HL-60 (cell line): Measurements from ENCODE around the gene IL11RA.

Source experiments
- DNase-seq, 2 experiments: peaks; one replicate each; pipeline ENCODE4 v3.0.0-alpha.2; 2010 to 2020; ENCODE audit warnings: low read depth in 1 of 2, low spot score in 1 of 2
- H3K27ac ChIP-seq: fragments of 250-450 bp; sonication (Bioruptor Pico); replicated peaks from 2 replicates; pipeline ENCODE4 v1.5.1; 2020; ENCODE audit warnings: mild to moderate bottlenecking, moderate library complexity
- H3K27me3 ChIP-seq: fragments of 250-450 bp; sonication (Bioruptor Pico); 2 replicates; pipeline ENCODE4 v1.5.1; 2021; ENCODE audit warnings: mild to moderate bottlenecking, moderate library complexity; ENCODE audit not compliant: insufficient read depth, poor library complexity, severe bottlenecking
- H3K4me3 ChIP-seq: replicated peaks from 2 replicates; pipeline ENCODE4 v1.5.1; 2011; ENCODE audit warnings: mild to moderate bottlenecking, control low read depth, low read length; ENCODE audit not compliant: insufficient read depth
- GABPA ChIP-seq: IDR thresholded peaks from 2 replicates; pipeline ENCODE4 v1.6.1; 2012; ENCODE audit warnings: low read depth
- POLR2AphosphoS5 ChIP-seq: IDR thresholded peaks from 2 replicates; pipeline ENCODE4 v1.6.1; 2012; ENCODE audit warnings: low read depth
- SPI1 ChIP-seq: IDR thresholded peaks from 2 replicates; pipeline ENCODE4 v1.6.1; 2012; ENCODE audit warnings: low read depth, mild to moderate bottlenecking, borderline replicate concordance
- TF ChIP-seq, protein P1 (sequence below): IDR thresholded peaks from one replicate; pipeline ENCODE4 v1.5.1; 2011; ENCODE audit warnings: low read length, control low read depth, inconsistent platforms; ENCODE audit not compliant: insufficient read depth
- TF ChIP-seq, protein P2 (sequence below): IDR thresholded peaks from 2 replicates; pipeline ENCODE4 v1.6.1; 2012; ENCODE audit warnings: low read depth; ENCODE audit not compliant: insufficient replicate concordance

Gene IL11RA

DNA sequence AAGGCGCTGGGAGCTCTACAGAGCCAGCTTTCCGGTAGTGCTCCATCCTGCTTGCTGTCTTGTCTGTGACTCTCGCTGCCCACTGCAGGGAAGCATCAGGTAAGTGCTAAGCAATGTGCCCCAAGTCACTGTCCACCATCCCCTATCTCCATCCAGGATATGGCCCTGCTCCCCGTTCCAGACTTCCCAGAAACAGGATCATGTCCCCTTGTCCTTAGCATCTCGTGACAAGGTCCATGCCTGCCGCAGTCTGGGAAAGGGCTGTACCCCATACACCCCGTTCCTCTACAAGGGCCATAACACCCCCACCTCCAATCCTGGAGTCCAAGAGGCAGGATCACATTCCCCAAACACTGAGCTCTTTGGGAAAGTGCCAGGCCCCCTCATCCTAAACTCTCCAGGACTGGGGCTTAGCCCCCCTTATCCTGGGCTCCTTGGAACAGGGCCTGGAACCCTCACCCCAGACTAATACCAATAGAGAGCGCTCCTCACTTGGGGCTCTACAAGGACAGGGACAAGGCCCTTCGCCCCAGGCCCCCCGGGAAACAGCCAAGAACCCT lies 40.7 kb upstream of the IL11RA start:
- H3K27ac ChIP-seq: peak overlapping the region; percentile 82
- H3K4me3 ChIP-seq: peak overlapping the region; percentile 62
- DNase-seq: no peak
- TF ChIP-seq GABPA (no peak), POLR2AphosphoS5 (no peak), SPI1 (no peak)
- TF ChIP-seq, protein P1, sequence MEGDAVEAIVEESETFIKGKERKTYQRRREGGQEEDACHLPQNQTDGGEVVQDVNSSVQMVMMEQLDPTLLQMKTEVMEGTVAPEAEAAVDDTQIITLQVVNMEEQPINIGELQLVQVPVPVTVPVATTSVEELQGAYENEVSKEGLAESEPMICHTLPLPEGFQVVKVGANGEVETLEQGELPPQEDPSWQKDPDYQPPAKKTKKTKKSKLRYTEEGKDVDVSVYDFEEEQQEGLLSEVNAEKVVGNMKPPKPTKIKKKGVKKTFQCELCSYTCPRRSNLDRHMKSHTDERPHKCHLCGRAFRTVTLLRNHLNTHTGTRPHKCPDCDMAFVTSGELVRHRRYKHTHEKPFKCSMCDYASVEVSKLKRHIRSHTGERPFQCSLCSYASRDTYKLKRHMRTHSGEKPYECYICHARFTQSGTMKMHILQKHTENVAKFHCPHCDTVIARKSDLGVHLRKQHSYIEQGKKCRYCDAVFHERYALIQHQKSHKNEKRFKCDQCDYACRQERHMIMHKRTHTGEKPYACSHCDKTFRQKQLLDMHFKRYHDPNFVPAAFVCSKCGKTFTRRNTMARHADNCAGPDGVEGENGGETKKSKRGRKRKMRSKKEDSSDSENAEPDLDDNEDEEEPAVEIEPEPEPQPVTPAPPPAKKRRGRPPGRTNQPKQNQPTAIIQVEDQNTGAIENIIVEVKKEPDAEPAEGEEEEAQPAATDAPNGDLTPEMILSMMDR: no peak
- TF ChIP-seq, protein P2, sequence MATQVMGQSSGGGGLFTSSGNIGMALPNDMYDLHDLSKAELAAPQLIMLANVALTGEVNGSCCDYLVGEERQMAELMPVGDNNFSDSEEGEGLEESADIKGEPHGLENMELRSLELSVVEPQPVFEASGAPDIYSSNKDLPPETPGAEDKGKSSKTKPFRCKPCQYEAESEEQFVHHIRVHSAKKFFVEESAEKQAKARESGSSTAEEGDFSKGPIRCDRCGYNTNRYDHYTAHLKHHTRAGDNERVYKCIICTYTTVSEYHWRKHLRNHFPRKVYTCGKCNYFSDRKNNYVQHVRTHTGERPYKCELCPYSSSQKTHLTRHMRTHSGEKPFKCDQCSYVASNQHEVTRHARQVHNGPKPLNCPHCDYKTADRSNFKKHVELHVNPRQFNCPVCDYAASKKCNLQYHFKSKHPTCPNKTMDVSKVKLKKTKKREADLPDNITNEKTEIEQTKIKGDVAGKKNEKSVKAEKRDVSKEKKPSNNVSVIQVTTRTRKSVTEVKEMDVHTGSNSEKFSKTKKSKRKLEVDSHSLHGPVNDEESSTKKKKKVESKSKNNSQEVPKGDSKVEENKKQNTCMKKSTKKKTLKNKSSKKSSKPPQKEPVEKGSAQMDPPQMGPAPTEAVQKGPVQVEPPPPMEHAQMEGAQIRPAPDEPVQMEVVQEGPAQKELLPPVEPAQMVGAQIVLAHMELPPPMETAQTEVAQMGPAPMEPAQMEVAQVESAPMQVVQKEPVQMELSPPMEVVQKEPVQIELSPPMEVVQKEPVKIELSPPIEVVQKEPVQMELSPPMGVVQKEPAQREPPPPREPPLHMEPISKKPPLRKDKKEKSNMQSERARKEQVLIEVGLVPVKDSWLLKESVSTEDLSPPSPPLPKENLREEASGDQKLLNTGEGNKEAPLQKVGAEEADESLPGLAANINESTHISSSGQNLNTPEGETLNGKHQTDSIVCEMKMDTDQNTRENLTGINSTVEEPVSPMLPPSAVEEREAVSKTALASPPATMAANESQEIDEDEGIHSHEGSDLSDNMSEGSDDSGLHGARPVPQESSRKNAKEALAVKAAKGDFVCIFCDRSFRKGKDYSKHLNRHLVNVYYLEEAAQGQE: no peak
- no peaks in the 10 kb centered on the region for H3K27me3 ChIP-seq

DNA sequence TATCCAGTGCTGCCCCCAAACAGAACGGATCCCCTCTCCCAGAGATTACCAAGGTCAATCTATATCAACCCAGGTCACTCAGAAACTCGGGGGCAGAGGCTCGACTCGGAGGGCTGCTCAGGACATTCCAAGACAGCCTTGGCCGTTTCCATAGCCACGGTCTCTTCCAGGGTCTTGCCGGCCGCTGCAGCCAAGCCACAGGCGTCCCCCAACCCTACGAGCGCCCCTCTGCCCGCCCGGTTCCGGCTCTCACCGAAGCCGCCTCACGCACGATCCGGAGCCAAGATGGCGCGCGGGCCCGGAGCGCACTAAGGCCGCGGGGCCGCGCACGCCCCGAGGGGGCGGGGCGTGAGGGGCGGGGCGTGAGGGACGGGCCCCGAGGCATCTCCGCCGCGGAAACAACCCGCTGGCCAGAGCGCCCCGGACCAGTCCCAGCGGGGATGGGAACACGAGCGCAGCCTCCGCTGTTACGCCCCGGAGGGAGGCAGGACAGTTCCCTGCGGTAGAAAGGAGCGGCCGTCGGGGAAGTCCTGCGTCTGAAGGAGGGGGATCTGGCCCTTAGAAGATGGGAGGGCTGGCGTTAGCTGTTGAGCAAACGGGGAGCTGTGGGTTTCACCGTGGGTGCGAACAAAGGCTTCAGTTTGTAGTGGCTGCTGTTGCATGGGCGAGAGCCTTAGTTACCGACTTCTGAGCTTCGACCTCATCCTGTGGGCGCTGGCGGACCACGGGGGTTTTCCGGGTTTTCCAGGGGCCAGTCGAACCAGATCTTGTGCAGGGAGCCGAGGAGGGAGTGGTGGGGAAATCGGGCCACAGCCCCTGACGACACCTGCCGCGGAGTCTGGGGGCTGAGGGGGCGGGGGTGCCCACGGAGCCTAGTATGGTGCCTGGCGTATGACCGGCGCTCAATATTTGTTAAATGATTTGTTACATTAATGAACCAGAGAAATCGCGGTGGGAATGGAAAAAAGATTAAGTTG lies 39.9 kb upstream of the IL11RA start, which contains the start of gene RPP25L:
RPP25L (minus strand) TSS at position 287 of the 977 bp plus-strand sequence. CDS start 801 bp downstream, outside the sequence.
- Histone ChIP-seq H3K27ac (peak within 1 kb of the TSS; percentile 82), H3K4me3 (peak within 1 kb of the TSS; percentile 62)

DNA sequence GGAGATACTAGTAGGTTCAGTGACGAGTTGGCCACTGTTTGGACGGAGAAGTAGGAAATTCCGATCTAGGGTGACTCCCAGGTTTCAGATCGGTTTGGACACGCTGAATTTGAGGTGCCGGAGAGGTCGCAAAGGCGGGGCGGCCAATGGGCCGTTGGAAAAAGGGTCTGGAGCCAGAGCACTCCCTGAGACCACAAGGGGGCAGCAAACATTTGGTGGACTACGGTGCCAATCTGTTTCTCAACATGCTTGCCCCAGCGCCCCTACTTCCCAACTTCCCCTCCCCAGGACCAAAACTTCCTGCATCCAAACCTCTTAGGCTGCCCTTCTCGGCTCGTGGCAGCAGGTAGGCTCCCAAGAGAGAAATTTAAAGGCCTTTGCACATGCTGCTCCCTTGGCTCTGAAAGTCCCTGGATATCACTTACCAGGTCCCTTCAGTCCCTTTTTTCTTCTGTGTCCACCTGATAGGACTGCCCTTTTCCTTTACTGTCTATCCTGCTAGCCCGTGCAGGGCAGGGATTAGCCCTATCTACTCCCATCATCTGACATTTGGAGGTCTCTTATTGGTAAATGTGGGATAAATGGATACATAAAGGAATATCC lies 39.1 kb upstream of the IL11RA start:
- peak; percentile 12; the same call in 1 of the 2 replicates for TF ChIP-seq SPI1
- TF ChIP-seq, protein P1: peak; percentile 55
- no peak for TF ChIP-seq POLR2AphosphoS5
- H3K4me3 ChIP-seq: peak overlapping the region; percentile 62
- peak; percentile 56 to 79 for DNase-seq
- H3K27ac ChIP-seq: no peak overlapping the region
- H3K27me3 ChIP-seq: no peaks in the 10 kb centered on the region

More for the DNA sequence above, 39.9 kb upstream of the IL11RA start, which contains the start of gene RPP25L:
- TF ChIP-seq, protein P2: no peak
- peak; percentile 85 for TF ChIP-seq POLR2AphosphoS5
- H3K27me3 ChIP-seq: no peaks in the 10 kb centered on the region
- peak; percentile 73 to 74 for DNase-seq

DNA sequence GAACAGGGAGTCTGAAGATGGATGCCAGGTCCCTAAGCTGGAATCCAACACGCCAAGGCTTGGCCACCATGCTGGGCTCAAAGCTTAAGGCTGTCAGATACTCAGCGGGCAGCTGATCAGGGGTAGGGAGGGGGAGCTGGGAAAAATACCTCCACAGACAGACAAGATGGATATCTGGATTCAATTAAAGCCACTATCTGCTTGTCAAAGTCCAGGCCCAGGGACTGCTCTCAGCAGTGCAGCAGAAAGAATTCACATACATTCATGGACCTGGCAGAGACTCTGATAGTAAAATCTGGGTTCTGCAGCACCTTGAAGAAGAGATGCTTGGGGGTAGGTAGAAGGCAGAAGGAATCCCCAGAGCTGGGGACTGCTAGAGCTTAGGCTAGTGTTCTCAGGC lies 36.9 kb upstream of the IL11RA start:
- Histone ChIP-seq H3K27me3 (no peaks in the 10 kb centered on the region), H3K27ac (no peak overlapping the region), H3K4me3 (no peak overlapping the region)
- DNase-seq: no peak
- TF ChIP-seq GABPA (no peak), SPI1 (no peak), POLR2AphosphoS5 (no peak)
- TF ChIP-seq, protein P2: no peak
- TF ChIP-seq, protein P1: no peak
